Measurements from ENCODE around the gene SPHK2.
"Not testable (repeated sequence)": the region's sequence is repeated elsewhere in the genome, so short reads cannot be mapped to it uniquely, and the experiment has no call there.

The SPHK2 gene

DNA sequence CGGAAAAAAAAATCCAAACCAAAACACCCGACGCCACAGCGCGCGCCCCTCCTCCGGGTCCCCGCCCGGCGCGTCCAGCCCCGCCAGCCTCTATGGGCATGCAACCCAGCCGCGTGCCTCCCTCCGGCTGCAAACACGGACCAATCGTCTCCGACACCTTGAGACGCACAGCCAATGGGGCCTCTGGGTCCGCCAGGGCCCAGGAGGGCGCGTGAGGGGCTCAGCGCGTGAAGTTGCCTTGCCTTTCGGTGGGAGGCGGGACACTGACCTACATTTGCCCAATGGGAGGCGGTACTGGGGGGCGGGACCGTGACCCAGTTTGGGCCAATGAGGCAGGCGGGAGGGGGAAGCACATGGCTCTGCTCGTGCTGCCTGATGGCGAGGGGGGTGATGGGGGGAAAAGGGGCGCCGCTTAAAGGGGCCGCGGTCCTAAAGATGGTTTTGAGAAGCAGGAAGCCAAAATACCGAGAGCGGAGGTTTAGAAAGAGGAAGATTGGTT is 18.2 kb downstream of the SPHK2 start:
- peak; percentile 99 for DNase-seq (ENCODE audit: low read depth)

DNA sequence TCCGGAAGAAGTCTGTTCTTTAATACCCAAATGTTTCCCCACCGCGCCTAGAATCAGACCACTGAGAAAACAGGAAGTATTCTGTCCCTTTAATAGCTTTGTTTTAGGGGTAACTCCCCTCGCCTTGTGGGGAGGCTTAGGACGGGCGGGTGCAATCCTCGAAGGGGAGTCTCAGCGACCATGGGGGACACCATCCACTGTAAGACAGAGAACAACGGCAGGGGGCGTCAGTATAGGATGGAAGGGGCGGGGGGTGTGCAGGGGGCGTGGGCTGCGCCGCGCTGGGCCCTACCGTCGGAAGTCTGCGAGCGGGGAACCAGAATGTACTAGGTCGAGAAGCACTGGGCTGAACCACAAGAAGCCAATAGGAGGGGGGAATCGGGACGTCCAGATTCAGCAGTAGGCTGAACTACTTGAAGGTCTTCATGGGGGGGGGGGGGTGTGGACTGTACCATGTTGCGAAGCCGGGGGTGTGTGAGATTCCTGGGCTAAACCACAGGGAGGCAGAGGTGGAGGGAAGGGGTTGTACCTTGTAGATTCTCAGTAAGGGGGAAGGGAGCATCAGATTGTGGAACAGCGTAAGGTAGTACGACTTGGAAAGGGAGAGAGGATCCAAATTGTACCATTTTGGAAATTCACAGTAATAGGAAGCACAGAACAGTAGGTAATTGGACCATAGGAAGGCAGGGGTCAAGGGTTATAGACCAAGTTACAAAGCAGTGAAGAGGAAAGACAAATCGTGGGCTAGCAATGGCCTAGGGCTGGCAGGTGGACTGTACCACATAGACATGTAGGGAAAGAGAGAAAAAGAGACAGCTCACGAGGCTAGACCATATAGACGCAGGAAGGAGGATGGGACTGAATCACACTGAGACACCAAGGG is 18.9 kb downstream of the SPHK2 start:
- DNase-seq (ENCODE audit: low read depth): peak; percentile 63

DNA sequence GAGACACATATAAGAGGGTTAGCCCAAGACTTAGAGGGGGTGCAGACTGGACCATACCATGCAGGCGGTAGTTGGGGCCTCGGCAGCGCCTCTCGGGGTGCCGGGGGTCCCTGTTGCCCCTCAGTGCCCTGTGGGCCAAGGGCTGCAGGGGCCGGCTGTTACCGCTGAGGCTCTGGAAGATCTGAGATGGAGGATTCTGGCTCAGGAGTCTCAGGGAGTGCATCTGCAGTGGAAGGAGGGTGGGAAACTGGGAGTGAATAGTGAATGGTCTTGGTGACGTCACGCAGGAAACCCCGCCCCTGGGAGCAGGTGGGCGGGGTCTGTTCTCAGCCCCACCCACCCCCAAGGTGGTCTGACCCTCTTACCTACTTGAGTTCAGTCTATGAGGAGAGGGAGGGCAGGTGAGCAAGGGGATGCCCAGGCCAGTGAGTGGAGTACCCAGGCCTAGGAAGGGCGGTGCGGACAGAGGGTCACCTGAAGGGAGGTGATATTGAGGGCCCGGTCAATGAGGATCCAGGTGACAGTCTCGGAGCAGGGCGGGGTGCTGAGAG is 19.6 kb downstream of the SPHK2 start:
- no peak for DNase-seq (ENCODE audit: low read depth)

DNA sequence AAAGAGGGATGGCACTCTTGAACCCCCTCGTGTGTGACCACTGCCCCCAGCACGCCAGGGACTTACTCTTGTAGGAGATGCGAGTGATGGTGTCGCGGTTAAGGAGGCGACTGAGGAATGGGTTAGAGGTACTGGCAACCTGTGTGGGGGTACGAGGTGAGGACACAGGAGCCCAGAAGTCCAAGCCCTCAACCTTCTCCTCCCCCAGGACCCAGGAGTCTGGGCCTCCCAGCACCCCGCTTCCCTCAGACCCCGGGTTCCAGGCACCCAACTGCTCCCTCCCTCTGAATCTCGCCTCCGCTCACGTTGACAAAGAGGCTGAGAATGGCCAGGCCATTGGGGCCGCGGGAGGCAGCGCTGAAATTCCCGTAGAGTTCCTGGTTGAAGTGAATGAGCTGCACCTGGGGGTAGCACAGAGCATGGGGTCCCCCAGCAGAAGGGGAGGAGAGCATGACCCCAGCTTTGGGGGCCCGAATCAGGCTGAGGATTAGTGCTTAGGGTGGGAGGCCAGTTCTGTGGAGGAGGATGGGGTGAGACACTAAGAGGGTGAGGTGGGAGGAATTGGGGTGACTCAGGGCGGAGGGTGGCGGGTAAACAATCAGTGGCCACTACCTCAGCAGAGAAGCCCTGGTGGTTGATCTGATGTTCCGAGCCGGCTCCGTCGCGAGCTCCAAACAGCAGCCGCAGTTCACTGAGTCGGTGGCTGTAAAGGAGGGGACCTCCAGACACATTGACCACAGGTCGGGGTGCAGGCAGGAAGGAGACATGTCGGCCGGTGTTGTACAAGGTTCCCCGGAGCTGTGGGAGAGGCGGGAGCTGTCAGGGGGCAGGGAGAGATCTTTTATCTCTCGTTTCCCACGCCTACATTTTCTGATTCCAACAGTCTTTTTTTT is 20.4 kb downstream of the SPHK2 start:
- no peak for DNase-seq (ENCODE audit: low read depth)

DNA sequence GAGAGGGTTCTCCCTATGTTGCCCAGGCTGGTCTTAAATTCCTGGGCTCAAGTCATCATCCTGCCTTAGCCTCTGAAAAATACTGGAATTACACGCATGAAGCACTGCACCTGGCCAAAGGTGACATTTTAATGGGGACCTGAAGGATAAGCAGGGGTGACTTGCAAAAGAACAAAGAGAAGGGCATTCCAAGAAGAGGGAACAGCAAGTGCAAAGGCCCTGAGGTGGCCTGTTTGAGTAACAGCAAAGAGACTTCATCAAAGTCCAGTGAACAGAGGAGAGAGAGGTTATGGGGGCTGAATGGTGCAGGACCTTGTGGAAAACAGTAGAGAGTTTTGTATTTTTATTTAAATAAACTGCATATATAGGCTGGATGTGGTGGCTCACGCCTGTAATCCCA is 22.5 kb downstream of the SPHK2 start:
- DNase-seq (ENCODE audit: low read depth): no peak

DNA sequence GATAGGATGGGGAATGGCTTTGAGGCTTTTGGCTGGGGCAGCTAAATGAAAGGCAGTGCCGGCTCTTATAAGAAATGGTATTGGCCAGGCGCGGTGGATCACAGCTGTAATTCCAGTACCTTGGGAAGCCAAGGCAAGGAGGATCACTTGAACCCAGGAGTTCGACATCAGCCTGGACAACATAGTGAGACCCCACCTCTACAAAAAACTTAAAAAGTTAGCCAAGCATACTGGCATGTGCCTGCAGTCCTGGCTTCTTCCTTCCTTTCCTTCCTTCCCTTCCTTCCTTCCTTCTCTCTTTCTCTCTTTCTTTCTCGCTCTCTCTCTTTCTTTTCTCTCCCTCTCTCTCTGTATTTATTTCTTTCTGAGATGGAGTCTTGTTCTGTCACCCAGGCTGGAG is 23.6 kb downstream of the SPHK2 start:
- no peak for DNase-seq (ENCODE audit: low read depth)

DNA sequence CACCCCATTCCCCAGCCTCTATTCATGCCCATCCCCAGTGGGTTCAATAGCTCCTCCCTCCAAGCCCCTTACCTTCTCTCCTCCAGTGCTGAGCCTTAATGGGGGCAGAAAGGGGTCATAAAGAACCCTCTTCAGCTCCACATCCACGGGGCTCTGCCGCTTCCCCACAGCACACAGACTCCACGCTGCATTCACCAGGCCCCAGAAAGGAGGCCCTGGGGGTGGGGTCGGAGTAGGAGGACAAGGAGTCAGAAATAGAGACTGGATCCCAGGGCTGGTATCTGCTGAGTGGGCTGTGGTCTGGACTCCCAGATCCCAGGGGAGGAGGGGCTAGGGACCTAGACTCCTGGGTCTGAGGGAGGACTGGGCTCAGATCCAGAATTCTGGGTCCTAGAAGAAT is 25.0 kb downstream of the SPHK2 start:
- DNase-seq (ENCODE audit: low read depth): no peak

DNA sequence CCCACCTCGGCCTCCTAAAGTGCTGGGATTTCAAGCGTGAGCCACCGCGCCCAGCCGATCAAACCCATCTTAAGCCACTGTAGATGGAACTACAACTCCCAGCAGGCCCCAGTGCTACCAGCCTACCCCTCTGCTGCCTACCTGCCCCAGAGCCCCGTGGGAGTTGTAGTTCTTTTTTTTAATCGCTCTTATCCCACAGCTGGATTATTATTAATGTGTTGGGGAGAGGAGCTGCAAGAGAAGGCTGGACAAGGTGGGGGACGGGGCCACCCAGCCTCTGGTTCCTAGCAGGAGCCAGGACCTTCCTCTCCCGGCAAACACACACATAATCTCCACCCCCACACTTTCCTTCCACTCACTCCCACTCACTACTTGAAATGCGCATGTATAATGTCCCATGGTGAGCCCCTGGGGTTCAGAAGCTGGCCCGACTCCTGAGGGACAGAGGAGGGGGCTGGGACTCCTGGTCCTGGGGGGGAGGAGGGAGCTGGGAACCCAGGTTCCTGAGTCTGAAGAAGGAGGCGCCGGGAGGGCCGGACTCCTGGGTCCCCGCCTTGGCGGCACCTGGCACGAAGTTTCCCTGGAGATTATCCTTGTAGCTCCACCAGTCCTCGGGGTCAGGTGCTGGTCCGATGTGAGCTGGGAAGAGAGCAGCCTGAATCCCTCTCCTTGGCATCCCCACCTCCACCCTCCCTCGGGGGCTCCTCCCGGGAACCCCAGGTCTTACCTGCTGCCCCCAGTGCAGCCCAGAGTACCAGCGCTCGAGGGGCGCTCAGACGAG is 25.7 kb downstream of the SPHK2 start:
- DNase-seq (ENCODE audit: low read depth): peak; percentile 58

DNA sequence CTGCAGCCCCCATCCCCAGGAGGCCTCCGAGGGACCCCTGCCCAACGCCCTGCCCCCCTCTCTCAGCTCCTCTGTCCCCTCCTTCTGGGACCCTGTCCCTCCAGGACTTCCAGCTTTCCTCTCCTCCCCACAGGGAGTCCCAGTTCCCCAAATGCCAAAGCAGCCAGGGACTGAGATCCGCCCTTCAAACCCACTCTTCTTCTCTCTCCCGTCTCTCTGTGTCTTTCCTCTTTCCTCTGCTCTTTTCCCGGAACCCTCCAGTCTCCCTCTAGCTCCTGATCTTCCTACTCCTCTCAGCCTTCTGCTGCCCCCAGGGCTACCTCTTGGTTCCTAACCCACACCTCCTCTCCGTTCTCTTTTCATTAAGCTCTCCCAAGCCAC is 26.3 kb downstream of the SPHK2 start:
- no peak for DNase-seq (ENCODE audit: low read depth)

DNA sequence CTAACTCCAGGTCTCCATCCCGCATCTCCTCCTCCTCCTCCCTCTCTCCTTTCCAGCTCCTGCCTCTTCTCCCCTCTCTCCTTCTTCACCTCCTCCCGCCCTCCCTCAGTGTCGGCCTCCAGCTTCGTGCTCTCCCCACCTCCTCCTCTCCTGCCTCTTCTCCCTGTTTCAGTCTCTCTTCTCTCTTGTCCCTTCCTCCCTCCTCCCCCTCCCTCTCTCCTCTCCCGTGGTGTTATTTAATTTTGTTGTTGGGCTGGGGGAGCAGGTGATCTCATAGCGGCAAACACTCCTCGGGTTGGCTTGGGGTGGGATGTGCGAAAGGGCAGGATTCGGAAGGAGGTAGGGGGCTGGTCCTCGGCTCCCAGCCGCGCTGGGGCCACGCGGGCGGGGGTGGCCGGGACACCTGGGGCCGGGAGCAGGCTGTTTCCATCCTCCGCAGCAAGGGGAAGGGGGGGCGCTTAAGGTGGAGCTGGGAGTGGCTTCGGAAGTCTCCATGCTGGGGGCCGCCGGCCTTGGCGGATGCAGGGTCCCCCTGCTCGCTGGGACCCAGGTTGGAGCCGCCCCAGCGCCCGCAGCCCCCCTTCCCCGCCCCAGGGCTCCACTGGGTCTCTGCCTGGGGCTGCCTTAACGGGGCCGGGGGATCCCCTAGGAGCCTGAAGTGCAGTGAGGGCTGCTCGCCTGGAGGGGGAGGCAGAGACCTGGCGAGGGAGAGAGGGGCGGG is 26.9 kb downstream of the SPHK2 start, which contains the start of gene CA11:
Gene CA11 (minus strand): TSS at position 187 of the 721 bp plus-strand sequence. CDS start 555 bp downstream, outside the sequence.
- DNase-seq (ENCODE audit: low read depth): peak; percentile 83

DNA sequence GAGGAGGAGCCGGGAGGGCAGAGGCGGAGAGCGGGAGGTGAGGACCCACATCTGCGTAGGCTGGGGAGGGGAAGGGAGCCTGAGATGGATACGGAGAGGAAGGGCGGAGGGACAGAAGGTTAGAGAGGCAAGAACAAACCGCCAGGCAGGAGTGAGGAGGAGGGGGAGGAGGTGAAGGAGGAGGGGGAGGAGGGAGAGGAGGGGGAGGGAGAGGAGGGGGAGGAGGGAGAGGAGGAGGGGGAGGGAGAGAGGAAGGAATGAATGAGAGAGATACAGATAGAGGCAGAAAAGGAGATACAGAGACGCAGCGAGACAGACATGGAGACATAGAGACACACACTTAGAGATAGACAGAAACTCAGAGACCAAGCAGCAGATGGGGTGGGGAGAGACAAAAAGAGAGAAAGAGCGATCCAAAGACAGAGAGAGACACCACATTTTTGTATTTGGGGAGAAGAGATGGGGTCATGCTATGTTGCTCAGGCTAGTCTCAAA is 27.5 kb downstream of the SPHK2 start:
- DNase-seq (ENCODE audit: low read depth): no peak

DNA sequence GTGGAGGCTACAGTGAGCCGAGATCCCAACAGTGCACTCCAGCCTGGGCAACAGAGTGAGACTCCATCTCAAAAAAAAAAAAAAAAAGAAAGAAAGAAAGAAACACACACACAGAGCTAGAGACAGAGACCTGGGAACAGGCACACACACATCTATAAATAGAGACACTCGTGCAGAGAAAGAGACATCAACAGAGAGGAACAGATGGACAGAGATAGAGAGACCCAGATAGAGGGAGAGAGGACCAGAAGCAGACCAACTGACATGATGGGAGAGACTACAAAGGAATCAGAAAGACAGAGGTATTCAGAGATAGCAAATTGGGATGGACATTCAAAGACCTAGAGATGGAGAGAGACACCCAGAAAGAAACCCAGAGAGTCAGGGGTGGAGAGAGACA is 28.8 kb downstream of the SPHK2 start:
- DNase-seq (ENCODE audit: low read depth): no peak

DNA sequence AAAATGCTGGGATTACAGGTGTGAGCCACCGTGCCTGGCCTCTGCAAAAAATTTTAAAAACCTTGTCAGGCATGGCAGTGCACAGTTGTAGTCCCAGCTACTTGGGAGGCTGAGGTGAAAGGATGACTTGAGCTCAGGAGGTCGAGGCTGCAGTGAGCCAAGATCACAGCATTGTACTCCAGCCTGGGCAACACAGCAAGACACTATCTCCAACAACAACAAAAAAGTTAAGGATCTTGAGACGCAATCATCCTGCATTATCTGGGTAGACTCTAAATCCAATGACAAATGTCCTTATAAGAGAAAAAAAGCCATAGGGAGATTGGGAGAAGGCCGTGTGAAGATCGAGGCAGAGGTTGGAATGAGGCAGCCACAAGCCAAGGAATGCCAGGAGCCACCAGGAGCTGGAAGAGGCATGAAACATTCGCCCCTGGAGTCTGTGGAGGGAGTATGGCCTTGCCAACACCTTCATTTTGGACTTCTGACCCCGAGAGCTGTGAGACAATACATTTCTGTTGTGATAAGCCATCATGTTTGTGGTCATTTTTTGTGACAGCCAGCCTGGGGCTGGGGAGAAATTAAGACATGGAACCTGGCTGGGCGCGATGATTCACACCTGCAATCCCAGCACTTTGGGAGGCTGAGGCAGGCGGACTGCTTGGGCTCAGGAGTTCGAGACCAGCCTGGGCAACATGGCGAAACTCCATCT is 31.8 kb downstream of the SPHK2 start:
- DNase-seq (ENCODE audit: low read depth): no peak

DNA sequence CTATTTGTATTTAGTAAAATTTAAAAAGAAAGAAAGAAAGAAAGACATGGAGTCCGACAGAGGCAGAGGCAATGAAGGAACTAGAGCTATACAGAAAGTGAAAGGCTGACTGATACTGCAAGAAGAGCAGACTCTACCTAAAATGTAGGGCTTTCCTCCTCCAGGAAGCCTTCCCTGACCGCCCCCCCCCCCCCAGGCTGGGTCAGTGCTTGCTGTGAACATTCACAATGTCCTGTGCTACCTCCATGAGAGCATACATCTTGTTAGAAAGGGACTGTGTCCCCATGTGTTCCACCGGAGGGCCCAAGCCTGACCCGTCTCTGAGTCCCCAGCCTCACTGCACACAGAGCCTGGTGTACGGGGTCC is 32.4 kb downstream of the SPHK2 start:
- DNase-seq (ENCODE audit: low read depth): no peak

DNA sequence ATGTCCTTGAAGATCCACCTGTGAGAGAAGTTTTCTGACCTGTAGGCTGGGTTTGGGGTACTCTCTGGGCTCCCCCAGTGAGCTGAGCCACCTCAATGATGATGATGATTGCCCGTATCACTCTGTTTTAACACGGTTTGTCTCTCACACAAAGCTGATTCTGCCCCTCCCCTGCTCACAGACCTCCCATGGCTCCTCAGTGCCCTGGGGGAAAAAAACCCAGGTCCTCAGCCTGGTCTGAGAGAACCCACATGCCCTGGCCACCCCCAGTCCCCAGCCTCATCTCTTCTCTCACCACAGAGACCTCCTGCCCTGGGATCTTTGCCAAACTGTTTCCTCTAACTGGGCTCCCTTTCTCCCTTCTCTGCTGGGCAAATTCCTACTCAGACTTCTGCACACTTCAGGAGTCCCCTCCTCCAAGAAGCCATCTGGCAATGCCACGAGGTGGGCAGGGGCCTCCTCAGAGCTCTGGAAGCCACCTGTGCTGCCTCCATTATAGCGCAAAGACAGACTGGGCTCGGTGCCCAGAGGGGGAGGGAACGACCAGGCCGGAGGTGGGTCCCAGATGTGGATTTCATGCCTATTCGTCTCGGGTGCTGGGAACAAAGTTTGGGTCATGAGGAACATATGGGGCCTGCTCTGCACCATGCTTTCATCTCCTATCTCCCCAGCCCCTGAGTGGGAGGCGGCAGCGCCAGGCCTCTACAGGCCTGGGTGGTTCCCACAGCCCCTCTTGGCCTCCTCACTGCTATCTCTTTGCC is 35.2 kb downstream of the SPHK2 start:
- DNase-seq (ENCODE audit: low read depth): no peak

DNA sequence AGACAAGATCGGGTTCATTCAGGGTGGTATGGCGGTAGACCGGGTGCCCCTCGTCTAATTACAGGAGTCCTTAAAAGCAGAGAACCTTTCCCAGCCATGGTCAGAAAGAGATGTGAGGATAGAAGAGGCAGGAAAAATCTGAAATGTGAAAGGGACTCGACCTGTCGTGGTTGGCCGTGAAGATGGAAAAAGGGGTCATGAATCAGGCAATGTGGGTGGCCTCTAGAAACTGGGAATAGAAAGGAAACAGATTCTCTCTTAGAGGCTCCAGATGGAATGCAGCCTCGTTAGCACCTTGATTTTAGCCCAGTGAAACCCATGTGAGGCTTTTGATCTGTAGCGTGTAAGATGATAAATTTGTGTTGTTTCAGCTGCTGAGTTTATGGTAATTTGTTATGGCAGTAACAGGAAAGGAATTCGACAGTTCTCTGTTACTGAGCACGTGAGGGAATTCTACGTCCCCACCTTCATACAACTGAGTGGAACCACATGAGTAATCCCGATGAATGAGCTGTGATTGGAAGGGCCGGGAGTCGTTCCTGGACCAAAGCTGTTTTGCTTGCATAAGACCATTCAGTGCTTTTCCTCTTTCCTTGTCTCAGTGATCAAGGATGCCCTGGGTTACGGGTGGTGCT is 37.7 kb downstream of the SPHK2 start:
- DNase-seq (ENCODE audit: low read depth): no peak

DNA sequence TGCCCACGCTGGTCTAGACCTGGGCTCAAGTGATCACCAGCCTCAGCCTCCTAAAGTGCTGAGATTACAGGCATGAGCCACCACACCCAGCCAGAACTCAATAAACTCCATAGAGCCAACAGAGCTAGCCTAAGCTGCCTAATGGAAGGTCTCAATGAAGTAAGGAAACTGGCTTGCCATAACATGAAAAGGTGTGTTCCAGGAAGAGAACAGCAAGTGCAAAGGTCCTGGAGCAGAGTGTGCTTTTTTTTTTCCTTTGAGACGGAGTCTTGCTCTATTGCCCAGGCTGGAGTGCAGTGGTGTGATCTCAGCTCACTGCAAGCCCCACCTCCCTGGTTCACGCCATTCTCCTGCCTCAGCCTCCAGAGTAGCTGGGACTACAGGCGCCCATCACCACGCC is 38.5 kb downstream of the SPHK2 start:
- not testable (repeated sequence) for DNase-seq (ENCODE audit: low read depth)

DNA sequence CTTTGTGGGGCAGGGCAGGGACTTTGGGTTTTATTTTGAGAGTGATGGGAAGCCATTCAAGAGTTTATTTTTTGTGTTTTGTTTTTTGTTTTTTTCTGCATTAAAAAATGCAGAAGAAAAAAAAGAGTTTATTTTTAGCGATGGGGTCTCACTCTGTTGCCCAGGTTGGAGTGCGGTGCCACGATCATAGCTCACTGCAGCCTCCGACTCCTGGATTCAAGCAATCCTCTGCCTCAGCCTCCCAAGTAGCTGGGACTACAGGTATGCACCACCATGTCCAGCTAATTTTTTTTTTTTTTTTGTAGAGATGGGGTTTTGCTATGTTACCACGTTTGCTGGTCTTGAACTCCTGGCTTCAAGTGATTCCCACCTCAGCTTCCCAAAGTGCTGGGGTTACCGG is 39.2 kb downstream of the SPHK2 start:
- no peak for DNase-seq (ENCODE audit: low read depth)

DNA sequence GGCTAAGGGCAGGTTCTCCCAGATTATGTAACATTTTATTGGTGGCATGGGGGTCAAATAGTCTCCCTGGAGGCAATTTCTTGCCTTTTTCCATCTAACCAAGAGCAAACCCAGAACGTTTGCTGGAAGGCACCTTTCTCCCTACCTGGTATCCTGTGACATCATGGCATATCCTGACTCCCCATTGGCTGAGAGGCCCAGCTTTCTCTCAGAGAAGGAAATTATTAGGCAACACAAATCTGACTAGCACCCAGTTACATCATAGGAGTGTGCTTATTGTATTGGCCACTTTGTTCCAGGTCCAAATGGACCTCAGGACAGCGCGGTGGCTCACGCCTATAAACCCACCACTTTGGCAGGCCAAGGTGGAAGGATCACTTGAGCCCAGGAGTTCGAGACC is 40.5 kb downstream of the SPHK2 start:
- DNase-seq (ENCODE audit: low read depth): no peak

All from stimulated activated CD8-positive, alpha-beta memory T cell treated with anti-CD3 and anti-CD28 coated beads, Interleukin-4, amount 100 ng/mL, for 24 hours (primary cell).